Gastroesophageal sphincter (tissue), 4 donors: ENCODE results near the gene PMEL. TPM values are rescaled to one million over a fixed set of nuclear protein-coding genes. Genes with fewer than 3 reads are reported as not detected.
"Not testable (repeated sequence)": the region's sequence is repeated elsewhere in the genome, so short reads cannot be mapped to it uniquely, and the experiment has no call there.

Experiments
- ATAC-seq: fragments of 150-250 bp; one replicate; pipeline ENCODE4 v1.9.1; 2016; ENCODE audit warnings: mild to moderate bottlenecking, moderate library complexity
- H3K27ac ChIP-seq, 4 donors: fragments of 200-600 bp; sonication (generic) in 3 of 4; 1 replicate in 3 of 4; 2 replicates in 1 of 4; pipeline ENCODE4 v1.5.1; 2016 to 2019
- H3K27me3 ChIP-seq: fragments of 200-600 bp; sonication (generic); one replicate; pipeline ENCODE4 v1.5.1; 2019
- H3K36me3 ChIP-seq, 2 donors: fragments of 200-600 bp; sonication (generic); one replicate each; pipeline ENCODE4 v1.5.1; 2019; ENCODE audit warnings: control low read depth in 1 of 2
- H3K4me1 ChIP-seq, 3 donors: fragments of 200-600 bp; sonication (generic); 1 replicate in 2 of 3; 2 replicates in 1 of 3; pipeline ENCODE4 v1.5.1; 2016 to 2019; ENCODE audit warnings: control low read depth in 2 of 3
- H3K4me3 ChIP-seq, 2 donors: fragments of 200-600 bp; sonication (generic); one replicate each; pipeline ENCODE4 v1.5.1; 2019; ENCODE audit warnings: mild to moderate bottlenecking in 1 of 2, moderate library complexity in 1 of 2
- H3K9me3 ChIP-seq, 3 donors: fragments of 200-600 bp; sonication (generic); one replicate each; pipeline ENCODE4 v1.5.1; 2017 to 2019; ENCODE audit warnings: control low read depth in 2 of 3
- CTCF ChIP-seq, 4 experiments: fragments of 200-600 bp in 2 of 4; fragments of 450-650 bp in 2 of 4; sonication (generic) in 1 of 4; IDR thresholded peaks; one replicate each; pipeline ENCODE4 v1.5.1; 2017 to 2019; ENCODE audit warnings: antibody characterized with exemption in 4 of 4, mild to moderate bottlenecking in 2 of 4, moderate library complexity in 2 of 4
- EP300 ChIP-seq: sonication (generic); formaldehyde crosslinking; IDR thresholded peaks from one replicate; pipeline ENCODE4 v1.6.1; 2017; ENCODE audit warnings: antibody characterized with exemption, mild to moderate bottlenecking
- POLR2A ChIP-seq, 2 donors: fragments of 450-650 bp; IDR thresholded peaks; one replicate each; pipeline ENCODE4 v1.6.1; 2017; ENCODE audit warnings: antibody characterized with exemption in 2 of 2, mild to moderate bottlenecking in 2 of 2, moderate library complexity in 1 of 2
- POLR2AphosphoS5 ChIP-seq: sonication (generic); formaldehyde crosslinking; IDR thresholded peaks from one replicate; pipeline ENCODE4 v1.6.1; 2017; ENCODE audit warnings: antibody characterized with exemption
- WGBS, 2 donors: methylation state at CpG; one replicate each; pipeline ENCODE4 v1.1.5; 2018; ENCODE audit warnings: low coverage in 1 of 2; 5-methylcytosine and 5-hydroxymethylcytosine counted together
- total RNA-seq, 4 donors: library from RNA; depleted of rRNA; stranded (reverse); fragments of >200 nt; gene quantifications; one replicate each; pipeline ENCODE4 v1.1.0, GENCODE V29; 2016

PMEL gene
- total RNA-seq, 4 donors from 2014 or later = 0.20 to 4.7 (median 0.67) TPM; not detected in 1

DNA sequence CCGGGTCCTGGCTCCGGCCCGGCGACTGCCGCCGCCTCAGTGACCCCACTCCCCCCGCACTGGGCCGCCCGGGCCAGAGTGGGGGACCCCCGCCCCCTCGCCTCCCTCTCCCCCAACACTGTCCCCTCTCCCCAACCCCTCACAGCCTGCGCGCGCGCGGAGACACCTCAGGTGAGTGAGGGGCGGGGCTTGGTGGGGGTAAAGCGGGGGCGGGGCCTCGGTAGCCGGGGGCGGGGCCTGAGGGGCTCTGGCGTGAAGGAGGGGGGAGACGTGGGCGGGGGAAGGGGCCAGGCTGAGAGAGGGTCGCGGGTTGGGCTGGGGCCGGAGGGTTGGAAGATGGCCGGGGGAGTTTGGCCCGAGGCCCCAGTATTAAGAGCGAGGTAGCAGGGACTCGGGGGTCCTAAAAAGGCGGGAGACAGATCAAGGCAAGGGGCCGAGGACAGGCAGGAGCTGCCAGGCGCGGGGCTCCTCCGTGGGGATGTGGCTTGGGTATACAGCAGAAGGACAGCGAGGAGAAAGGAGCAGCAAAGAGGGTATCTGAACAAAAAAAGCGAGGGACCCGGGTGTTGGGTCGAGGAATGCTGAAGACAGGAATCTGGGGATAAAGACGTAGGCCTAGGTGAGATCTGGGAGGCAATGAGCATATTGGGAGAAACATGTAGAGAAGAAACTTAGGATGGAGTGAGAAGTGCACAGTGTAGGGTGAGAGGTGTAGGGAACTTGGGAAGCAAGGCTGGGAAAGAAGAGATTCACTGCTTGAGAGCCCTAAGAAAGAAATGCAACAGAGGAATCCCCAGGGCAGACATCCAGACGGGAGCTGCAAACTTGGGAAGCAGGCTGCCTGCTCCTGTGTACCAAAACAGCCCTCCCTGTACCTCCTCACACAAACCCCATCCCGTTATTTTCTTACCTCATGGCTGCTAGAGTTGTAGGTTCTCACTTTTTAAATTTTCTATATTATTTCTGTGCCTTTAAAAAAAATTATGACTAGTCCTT, 42.0 kb upstream of the PMEL start:
- Histone ChIP-seq H3K27ac (peak overlapping the region; percentile 78 to 97 (median 96)), H3K36me3 (peaks cover 0 to 37% of the 10 kb centered on the region in 2 donors), H3K9me3 (no peaks in the 10 kb centered on the region), H3K4me1 (peaks cover 0 to 23% (median 0%) of the 10 kb centered on the region in 3 donors), H3K27me3 (no peaks in the 10 kb centered on the region), H3K4me3 (peak overlapping the region; percentile 79 to 84)
- TF ChIP-seq CTCF (IDR thresholded peaks at IDR 0.05) (no peak), POLR2A (IDR thresholded peaks at IDR 0.05) (no peak), EP300 (no peak), POLR2AphosphoS5 (no peak)
- ATAC-seq = peak; percentile 77
- WGBS, 2 donors = 0 to 1% methylated on average over 13 to 19 of the region's 44 CpGs

- whole genome bisulfite sequencing, 2 donors = no CpG with 5 or more reads among the region's 10 CpGs
- H3K9me3 ChIP-seq = no peaks in the 10 kb centered on the region
- no peak overlapping the region for H3K27ac ChIP-seq
- peaks cover 0 to 23% (median 0%) of the 10 kb centered on the region in 3 donors for H3K4me1 ChIP-seq
- no peak overlapping the region for H3K4me3 ChIP-seq
- no peak for TF ChIP-seq CTCF (IDR thresholded peaks at IDR 0.05)
- ATAC-seq = no peak
- H3K36me3 ChIP-seq = peaks cover 0 to 55% of the 10 kb centered on the region in 2 donors
- no peaks in the 10 kb centered on the region for H3K27me3 ChIP-seq
Observed at GRCh38 chr12:56004211-56004610, 38.4 kb upstream of the PMEL start.

DNA sequence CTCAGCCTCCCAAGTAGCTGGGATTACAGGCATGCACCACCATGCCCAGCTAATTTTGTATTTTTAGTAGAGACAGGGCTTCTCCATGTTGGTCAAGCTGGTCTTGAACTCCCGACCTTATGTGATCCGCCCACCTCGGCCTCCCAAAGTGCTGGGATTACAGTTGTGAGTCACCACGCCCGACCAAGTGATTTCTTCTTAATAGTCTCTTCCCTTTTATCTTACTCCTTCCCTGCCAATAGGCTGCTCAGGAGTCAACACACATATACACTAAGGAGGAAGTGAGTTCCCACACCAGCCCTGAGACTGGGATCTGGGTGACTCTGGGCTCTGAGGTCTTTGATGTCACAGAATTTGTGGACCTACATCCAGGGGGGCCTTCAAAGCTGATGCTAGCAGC, 37.5 kb upstream of the PMEL start:
- 81% methylated on average over 5 of the region's 5 CpGs; no CpG with 5 or more reads in 1 of the 2 donors for WGBS, 2 donors
- Histone ChIP-seq H3K4me1 (peaks cover 0 to 24% (median 0%) of the 10 kb centered on the region in 3 donors), H3K36me3 (peaks cover 0 to 61% of the 10 kb centered on the region in 2 donors)
- not testable (repeated sequence) for H3K9me3 ChIP-seq, H3K27me3 ChIP-seq, H3K27ac ChIP-seq, ATAC-seq, H3K4me3 ChIP-seq

- ATAC-seq = no peak
- H3K4me1 ChIP-seq = peaks cover 0 to 24% (median 8%) of the 10 kb centered on the region in 3 donors
- H3K27ac ChIP-seq = no peak overlapping the region
- TF ChIP-seq EP300 (no peak), POLR2AphosphoS5 (no peak), CTCF (IDR thresholded peaks at IDR 0.05) (no peak), POLR2A (IDR thresholded peaks at IDR 0.05) (no peak)
- no peaks in the 10 kb centered on the region for H3K27me3 ChIP-seq
- no peaks in the 10 kb centered on the region for H3K9me3 ChIP-seq
- H3K36me3 ChIP-seq = peaks cover 0 to 61% of the 10 kb centered on the region in 2 donors
- whole genome bisulfite sequencing, 2 donors = 72% methylated on average over 4 to 7 of the region's 7 CpGs
- no peak overlapping the region for H3K4me3 ChIP-seq
Observed at GRCh38 chr12:56001487-56002100, 35.8 kb upstream of the PMEL start.

GRCh38 chr12:55999999-56000540, 34.2 kb upstream of the PMEL start:
- not testable (repeated sequence) for H3K4me3 ChIP-seq, H3K27me3 ChIP-seq, H3K9me3 ChIP-seq, H3K27ac ChIP-seq, ATAC-seq
- peaks cover 0 to 28% (median 8%) of the 10 kb centered on the region in 3 donors for H3K4me1 ChIP-seq
- H3K36me3 ChIP-seq = peaks cover 0 to 65% of the 10 kb centered on the region in 2 donors
- WGBS, 2 donors = no CpG with 5 or more reads among the region's 33 CpGs

GRCh38 chr12:55999522-55999921, 33.7 kb upstream of the PMEL start:
- not testable (repeated sequence) for ATAC-seq, H3K27me3 ChIP-seq, H3K27ac ChIP-seq, H3K4me3 ChIP-seq, H3K9me3 ChIP-seq
- Histone ChIP-seq H3K36me3 (peaks cover 0 to 65% of the 10 kb centered on the region in 2 donors), H3K4me1 (peaks cover 0 to 28% (median 8%) of the 10 kb centered on the region in 3 donors)
- WGBS, 2 donors = 63% methylated on average over 6 of the region's 6 CpGs; no CpG with 5 or more reads in 1 of the 2 donors
